Activated CD4-positive, alpha-beta memory T cell treated with anti-CD3 and anti-CD28 coated beads, Interleukin-2, amount 10 ng/mL, durations not matched to agents 7 days and 5 days (primary cell): ENCODE data around the gene SLC47A2. TPM values are rescaled to one million over a fixed set of nuclear protein-coding genes. Genes with fewer than 3 reads are reported as not detected.

Source experiments
- CTCF ChIA-PET: fragments of 350-600 bp; sonication (Branson Sonifier 250); formaldehyde crosslinking; loops from one replicate; lab custom pipeline; 2021; ENCODE audit warnings: antibody characterized with exemption, inconsistent platforms; lab: Charles Lee
- POLR2A ChIA-PET: fragments of 350-600 bp; sonication (Branson Sonifier 250); formaldehyde crosslinking; loops from one replicate; lab custom pipeline; 2021; ENCODE audit warnings: antibody characterized with exemption; lab: Charles Lee
- DNase-seq: peaks from one replicate; pipeline ENCODE4 v3.0.0-alpha.2; 2020
- H3K27ac Mint-ChIP-seq: one replicate; pipeline ENCODE4 v1.8.0; 2021; ENCODE audit warnings: mild to moderate bottlenecking, mixed read lengths
- H3K27me3 Mint-ChIP-seq: one replicate; pipeline ENCODE4 v1.8.0; 2021; ENCODE audit warnings: mixed read lengths
- H3K36me3 Mint-ChIP-seq: one replicate; pipeline ENCODE4 v1.8.0; 2021; ENCODE audit warnings: low read depth, mixed read lengths
- H3K4me1 Mint-ChIP-seq: one replicate; pipeline ENCODE4 v1.8.0; 2021; ENCODE audit warnings: mixed read lengths
- H3K4me3 Mint-ChIP-seq: one replicate; pipeline ENCODE4 v1.8.0; 2021; ENCODE audit warnings: mild to moderate bottlenecking, mixed read lengths
- H3K9me3 Mint-ChIP-seq: one replicate; pipeline ENCODE4 v1.8.0; 2021; ENCODE audit warnings: mixed read lengths
- total RNA-seq, 2 experiments: library from RNA; stranded (reverse); gene quantifications; one replicate each; pipeline ENCODE4 v1.2.3, GENCODE V29; 2021

SLC47A2 gene
- total RNA-seq, 2 experiments from 2014 or later = not detected

- Mint-ChIP-seq H3K27ac (no peak overlapping the region), H3K27me3 (peaks cover 4% of the 10 kb centered on the region), H3K9me3 (no peaks in the 10 kb centered on the region), H3K36me3 (no peaks in the 10 kb centered on the region), H3K4me3 (no peak overlapping the region), H3K4me1 (no peaks in the 10 kb centered on the region)
- no peak for DNase-seq
- ChIA-PET CTCF (interaction anchor here (1.9 to 3.0 kb wide), 3 partner anchors 8 to 13 kb away, joined by 6 to 16 read pairs (median 8); no protein-coding TSS in a partner anchor), POLR2A (no interaction called here)
Observed at GRCh38 chr17:19753661-19754463, 37.5 kb upstream of the SLC47A2 start.

DNA sequence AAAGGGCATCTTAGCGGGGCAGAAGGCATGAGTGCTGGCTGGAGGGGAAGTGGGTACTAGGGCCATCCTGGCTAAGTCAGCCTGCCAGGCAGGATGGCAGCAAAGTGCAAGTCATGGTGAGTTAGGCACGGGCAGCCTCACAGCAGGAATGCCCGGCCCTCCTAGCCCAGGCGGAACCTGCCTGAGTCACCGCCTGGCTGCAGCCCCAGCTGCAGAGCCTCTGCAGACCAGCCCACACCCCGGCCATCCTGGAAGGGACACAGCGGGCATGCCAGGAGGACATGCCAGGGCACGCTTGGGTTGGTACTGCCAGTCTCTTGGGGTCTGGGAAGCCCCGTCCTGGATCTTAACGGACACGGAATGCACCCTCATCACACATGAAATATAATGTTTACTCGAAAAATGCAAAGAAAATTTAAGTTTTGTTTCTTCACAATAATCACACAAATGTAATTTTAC is 36.7 kb upstream of the SLC47A2 start:
- no peaks in the 10 kb centered on the region for H3K9me3 Mint-ChIP-seq
- no peaks in the 10 kb centered on the region for H3K36me3 Mint-ChIP-seq
- POLR2A ChIA-PET = no interaction called here
- DNase-seq = no peak
- no peak overlapping the region for H3K4me3 Mint-ChIP-seq
- H3K27ac Mint-ChIP-seq = no peak overlapping the region
- H3K27me3 Mint-ChIP-seq = peaks cover 4% of the 10 kb centered on the region
- H3K4me1 Mint-ChIP-seq = no peaks in the 10 kb centered on the region
- CTCF ChIA-PET = interaction anchor here (1.9 to 3.0 kb wide), 3 partner anchors 9 to 13 kb away, joined by 6 to 16 read pairs (median 8); no protein-coding TSS in a partner anchor

DNA sequence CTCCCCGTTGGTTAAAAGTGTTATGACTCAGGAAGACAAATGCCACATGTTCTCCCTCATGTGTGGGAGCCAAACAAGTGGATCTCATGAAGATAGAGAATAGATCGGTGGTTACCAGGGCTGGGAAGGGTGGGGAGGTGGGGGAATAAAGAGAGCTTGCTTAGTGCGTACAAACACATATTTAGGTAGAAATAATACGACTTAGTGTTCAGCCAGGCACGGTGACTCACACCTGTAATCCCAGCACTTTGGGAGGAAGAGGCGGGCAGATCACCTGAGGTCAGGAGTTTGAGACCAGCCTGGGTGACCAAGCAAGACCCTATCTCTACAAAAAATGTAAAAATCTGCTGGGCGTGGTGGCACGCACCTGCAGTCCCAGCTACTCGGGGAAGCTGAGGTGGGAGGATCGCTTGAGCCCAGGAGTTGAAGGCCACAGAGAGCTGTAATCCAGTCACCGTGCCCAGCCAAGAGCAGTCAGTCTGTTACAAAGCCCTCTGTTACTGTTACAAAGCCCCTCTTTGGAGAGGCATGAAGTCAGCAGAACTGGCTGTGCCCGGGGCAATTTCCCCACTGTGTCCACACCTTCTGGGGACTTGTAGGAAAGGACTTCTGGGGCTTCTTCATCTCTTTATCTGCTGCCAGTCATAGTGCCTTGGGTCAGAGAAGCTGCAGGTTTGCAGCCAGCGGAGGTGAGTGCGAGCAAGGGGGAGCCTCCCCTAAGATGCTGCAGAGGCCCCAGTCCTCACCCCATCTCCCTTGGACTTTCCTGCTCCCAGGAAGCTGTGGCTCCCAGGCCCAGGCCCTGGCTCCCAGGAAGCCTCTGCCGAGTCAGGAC is 36.0 kb upstream of the SLC47A2 start:
- Mint-ChIP-seq H3K27ac (no peak overlapping the region), H3K4me1 (no peaks in the 10 kb centered on the region), H3K9me3 (no peaks in the 10 kb centered on the region), H3K27me3 (peaks cover 10% of the 10 kb centered on the region), H3K4me3 (no peak overlapping the region), H3K36me3 (no peaks in the 10 kb centered on the region)
- no peak for DNase-seq
- ChIA-PET POLR2A (no interaction called here), CTCF (interaction anchor here (1.9 to 3.0 kb wide), 3 partner anchors 8 to 14 kb away, joined by 6 to 16 read pairs (median 8); no protein-coding TSS in a partner anchor)

- ChIA-PET POLR2A (no interaction called here), CTCF (no interaction called here)
- H3K36me3 Mint-ChIP-seq = no peaks in the 10 kb centered on the region
- no peak overlapping the region for H3K4me3 Mint-ChIP-seq
- peaks cover 12% of the 10 kb centered on the region for H3K27me3 Mint-ChIP-seq
- no peaks in the 10 kb centered on the region for H3K9me3 Mint-ChIP-seq
- no peak overlapping the region for H3K27ac Mint-ChIP-seq
- H3K4me1 Mint-ChIP-seq = no peaks in the 10 kb centered on the region
- no peak for DNase-seq
Observed at GRCh38 chr17:19750835-19751234, 34.5 kb upstream of the SLC47A2 start.

DNA sequence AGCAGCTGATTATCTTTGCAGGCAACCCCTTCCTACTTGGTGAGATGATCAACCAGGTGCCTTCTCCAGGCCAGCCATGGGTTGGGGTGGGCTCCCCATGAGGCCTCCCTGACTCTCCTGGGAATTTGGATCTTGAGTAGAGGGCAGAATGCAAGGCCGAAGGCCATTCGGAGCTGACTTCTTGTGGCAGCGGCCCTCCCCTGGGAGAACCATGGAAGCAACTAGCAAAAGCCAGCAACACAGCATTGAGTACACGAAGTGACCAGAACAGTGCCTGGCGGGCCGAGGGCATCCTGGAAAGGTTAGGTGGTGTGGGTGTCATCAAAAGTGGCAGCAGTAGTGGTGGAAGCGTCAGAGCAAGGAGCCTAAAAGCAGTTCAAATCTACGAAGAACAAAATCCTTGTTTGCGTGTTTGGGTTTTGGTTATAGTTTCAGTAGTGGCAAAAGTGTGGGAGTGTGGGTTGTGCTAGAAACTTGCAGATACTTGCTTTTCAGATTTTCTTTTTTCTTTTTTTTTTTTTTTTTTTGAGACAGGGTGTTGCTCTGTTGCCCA is 33.7 kb upstream of the SLC47A2 start:
- H3K9me3 Mint-ChIP-seq = no peaks in the 10 kb centered on the region
- H3K4me3 Mint-ChIP-seq = no peak overlapping the region
- H3K27ac Mint-ChIP-seq = no peak overlapping the region
- no peaks in the 10 kb centered on the region for H3K36me3 Mint-ChIP-seq
- peaks cover 12% of the 10 kb centered on the region for H3K27me3 Mint-ChIP-seq
- peaks cover under 1% of the 10 kb centered on the region for H3K4me1 Mint-ChIP-seq
- ChIA-PET POLR2A (no interaction called here), CTCF (no interaction called here)
- no peak for DNase-seq

- H3K9me3 Mint-ChIP-seq = no peaks in the 10 kb centered on the region
- H3K36me3 Mint-ChIP-seq = no peaks in the 10 kb centered on the region
- H3K4me1 Mint-ChIP-seq = peaks cover 6% of the 10 kb centered on the region
- no peak overlapping the region for H3K27ac Mint-ChIP-seq
- ChIA-PET CTCF (no interaction called here), POLR2A (no interaction called here)
- DNase-seq = no peak
- H3K27me3 Mint-ChIP-seq = peaks cover 12% of the 10 kb centered on the region
- H3K4me3 Mint-ChIP-seq = no peak overlapping the region
Observed at GRCh38 chr17:19748807-19749193, 32.4 kb upstream of the SLC47A2 start.

GRCh38 chr17:19747829-19748806 is 31.7 kb upstream of the SLC47A2 start, which contains the start of gene ALDH3A1:
TSS of gene ALDH3A1 (minus strand) at chr17:19748298. CDS start at chr17:19745129, 3,169 bp downstream.
- H3K36me3 Mint-ChIP-seq = no peaks in the 10 kb centered on the region
- no peak for DNase-seq
- H3K27me3 Mint-ChIP-seq = peaks cover 12% of the 10 kb centered on the region
- no peak within 1 kb of the TSS for H3K27ac Mint-ChIP-seq
- CTCF ChIA-PET = no interaction called here
- POLR2A ChIA-PET = no interaction called here
- peaks cover 6% of the 10 kb centered on the region for H3K4me1 Mint-ChIP-seq
- H3K4me3 Mint-ChIP-seq = no peak within 1 kb of the TSS
- no peaks in the 10 kb centered on the region for H3K9me3 Mint-ChIP-seq

DNA sequence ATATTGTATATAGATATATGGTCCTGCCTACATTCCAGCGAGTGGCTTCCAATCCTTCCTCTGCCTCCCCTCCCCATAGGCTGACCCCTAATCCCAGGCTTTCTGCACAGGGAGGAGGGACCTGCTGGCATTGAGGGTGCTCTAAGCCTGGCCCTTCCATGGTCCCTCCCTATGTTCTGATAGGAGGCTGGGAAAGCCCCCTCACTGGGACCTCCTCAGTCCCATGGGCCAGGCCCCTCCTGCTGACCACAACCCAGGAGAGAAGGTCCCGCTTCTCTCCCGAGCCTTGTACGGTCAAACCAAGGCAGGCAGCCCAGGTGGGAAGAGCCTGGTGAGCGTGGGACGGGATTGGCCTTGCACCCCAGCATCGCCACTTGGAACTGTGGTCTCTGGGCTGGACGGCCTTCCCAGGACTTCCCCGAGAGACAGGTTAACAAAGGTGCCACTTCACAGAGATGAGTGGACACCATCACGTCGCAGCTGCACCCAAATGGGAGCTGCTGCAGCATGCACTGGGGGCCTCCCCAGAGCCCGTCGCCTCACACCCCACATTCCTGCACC is 30.9 kb upstream of the SLC47A2 start:
- H3K36me3 Mint-ChIP-seq = no peaks in the 10 kb centered on the region

GRCh38 chr17:19746517-19746916 is 30.1 kb upstream of the SLC47A2 start:
- no peak for DNase-seq
- Mint-ChIP-seq H3K9me3 (no peaks in the 10 kb centered on the region), H3K27me3 (peaks cover 12% of the 10 kb centered on the region), H3K27ac (no peak overlapping the region), H3K4me3 (no peak overlapping the region), H3K4me1 (peaks cover 6% of the 10 kb centered on the region), H3K36me3 (no peaks in the 10 kb centered on the region)
- CTCF ChIA-PET = interaction anchor here (1.0 kb wide), 1 partner anchor 243 kb away, joined by 3 read pairs; no protein-coding TSS in a partner anchor
- POLR2A ChIA-PET = no interaction called here

More for the DNA sequence above, 30.9 kb upstream of the SLC47A2 start:
- peaks cover 12% of the 10 kb centered on the region for H3K27me3 Mint-ChIP-seq
- no peak for DNase-seq
- POLR2A ChIA-PET = no interaction called here
- H3K4me3 Mint-ChIP-seq = no peak overlapping the region
- H3K4me1 Mint-ChIP-seq = peaks cover 6% of the 10 kb centered on the region
- CTCF ChIA-PET = interaction anchor here (1.0 kb wide), 1 partner anchor 242 kb away, joined by 3 read pairs; no protein-coding TSS in a partner anchor
- no peaks in the 10 kb centered on the region for H3K9me3 Mint-ChIP-seq
- H3K27ac Mint-ChIP-seq = no peak overlapping the region

- Mint-ChIP-seq H3K27me3 (peaks cover 12% of the 10 kb centered on the region), H3K9me3 (no peaks in the 10 kb centered on the region), H3K4me1 (peaks cover 6% of the 10 kb centered on the region), H3K27ac (no peak overlapping the region), H3K36me3 (no peaks in the 10 kb centered on the region), H3K4me3 (no peak overlapping the region)
- POLR2A ChIA-PET = no interaction called here
- CTCF ChIA-PET = interaction anchor here (0.6 to 1.8 kb wide), 22 partner anchors 9 to 502 kb away, joined by 3 to 16 read pairs (median 4); partner anchors contain the start of genes ALDH3A2 and B9D1
- peak; percentile 82 for DNase-seq
Observed at GRCh38 chr17:19744922-19745757, 28.8 kb upstream of the SLC47A2 start.

- H3K27me3 Mint-ChIP-seq = peaks cover 12% of the 10 kb centered on the region
- H3K4me3 Mint-ChIP-seq = peak overlapping the region; percentile 45
- POLR2A ChIA-PET = no interaction called here
- H3K36me3 Mint-ChIP-seq = no peaks in the 10 kb centered on the region
- CTCF ChIA-PET = interaction anchor here (0.6 to 1.8 kb wide), 22 partner anchors 9 to 501 kb away, joined by 3 to 16 read pairs (median 4); partner anchors contain the start of genes ALDH3A2 and B9D1
- no peaks in the 10 kb centered on the region for H3K9me3 Mint-ChIP-seq
- peaks cover 6% of the 10 kb centered on the region for H3K4me1 Mint-ChIP-seq
- no peak for DNase-seq
- H3K27ac Mint-ChIP-seq = no peak overlapping the region
Observed at GRCh38 chr17:19744492-19744891, 28.1 kb upstream of the SLC47A2 start.
